Stimulated activated CD4-positive, alpha-beta T cell treated with anti-CD3 and anti-CD28 coated beads, Interleukin-4, amount 100 ng/mL, for 48 hours (primary cell): ENCODE measurements around the gene SPTBN2.
"Not testable (repeated sequence)": the region's sequence is repeated elsewhere in the genome, so short reads cannot be mapped to it uniquely, and the experiment has no call there.

ENCODE experiments used
- DNase-seq, 2 donors: peaks; one replicate each; pipeline ENCODE4 v3.0.0-alpha.2; 2020; ENCODE audit warnings: low read depth in 2 of 2

Gene SPTBN2

GRCh38 chr11:66724167-66724566 is 4.8 kb downstream of the SPTBN2 start:
- DNase-seq: not testable (repeated sequence)

- DNase-seq: no peak
Observed at GRCh38 chr11:66723693-66724092, 5.3 kb downstream of the SPTBN2 start.

GRCh38 chr11:66722745-66723651 is 6.0 kb downstream of the SPTBN2 start:
- no peak for DNase-seq

- no peak for DNase-seq
Observed at GRCh38 chr11:66721939-66722338, 7.1 kb downstream of the SPTBN2 start.

- DNase-seq: no peak
Observed at GRCh38 chr11:66720899-66721470, 8.0 kb downstream of the SPTBN2 start.

GRCh38 chr11:66720223-66720898 is 8.7 kb downstream of the SPTBN2 start:
- peak; percentile 21 to 47 for DNase-seq

GRCh38 chr11:66719111-66719872 is 9.7 kb downstream of the SPTBN2 start:
- DNase-seq: no peak

GRCh38 chr11:66718320-66718971 is 10.6 kb downstream of the SPTBN2 start:
- no peak for DNase-seq

- DNase-seq: no peak
Observed at GRCh38 chr11:66717925-66718319, 11.1 kb downstream of the SPTBN2 start.

- no peak for DNase-seq
Observed at GRCh38 chr11:66716996-66717395, 12.0 kb downstream of the SPTBN2 start.

- no peak for DNase-seq
Observed at GRCh38 chr11:66715346-66716085, 13.5 kb downstream of the SPTBN2 start.

- DNase-seq: no peak
Observed at GRCh38 chr11:66713746-66714480, 15.1 kb downstream of the SPTBN2 start.

- DNase-seq: no peak
Observed at GRCh38 chr11:66710384-66710930, 18.6 kb downstream of the SPTBN2 start.

GRCh38 chr11:66708701-66709100 is 20.3 kb downstream of the SPTBN2 start:
- no peak for DNase-seq

GRCh38 chr11:66708094-66708493 is 20.9 kb downstream of the SPTBN2 start:
- no peak for DNase-seq

GRCh38 chr11:66707486-66707885 is 21.5 kb downstream of the SPTBN2 start:
- DNase-seq: no peak

GRCh38 chr11:66706989-66707388 is 22.0 kb downstream of the SPTBN2 start:
- DNase-seq: no peak

- DNase-seq: no peak
Observed at GRCh38 chr11:66705587-66706335, 23.3 kb downstream of the SPTBN2 start.
